ENCODE results near the gene CNKSR1.

DNA sequence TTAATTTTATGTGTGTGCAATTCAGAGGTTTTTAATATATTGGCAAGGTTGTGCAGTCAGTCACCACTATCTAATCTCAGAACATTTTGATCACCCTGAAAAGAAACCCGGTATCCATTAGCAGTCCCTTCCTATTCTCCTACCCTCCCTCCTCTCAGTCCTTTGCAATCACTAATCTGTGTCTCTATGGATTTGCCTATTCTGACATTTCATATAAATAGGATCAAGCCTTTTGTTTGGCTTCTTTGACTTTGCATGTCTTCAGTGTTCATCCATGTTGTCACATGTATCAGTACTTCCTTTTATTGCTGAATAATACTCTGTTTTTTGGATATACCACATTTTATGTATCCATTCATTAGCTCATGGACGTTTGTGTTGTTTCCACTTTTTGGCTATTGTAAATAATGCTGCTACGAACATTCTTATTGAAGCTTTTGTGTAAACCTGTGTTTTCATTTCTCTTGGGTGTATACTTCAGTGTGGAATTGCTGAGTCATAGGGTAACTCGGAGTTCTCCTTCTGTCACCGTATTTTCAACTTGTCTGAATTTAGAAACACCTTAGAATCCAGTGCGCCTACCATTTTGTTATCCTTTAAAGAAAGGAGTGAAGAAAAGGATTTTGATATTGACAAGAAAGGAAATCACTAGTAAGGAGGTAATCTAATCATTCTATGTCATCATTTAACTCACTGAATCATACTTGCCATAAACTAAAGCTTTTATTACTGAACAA is 60.1 kb downstream of the CNKSR1 start:
- TF ChIP-seq, protein P1, sequence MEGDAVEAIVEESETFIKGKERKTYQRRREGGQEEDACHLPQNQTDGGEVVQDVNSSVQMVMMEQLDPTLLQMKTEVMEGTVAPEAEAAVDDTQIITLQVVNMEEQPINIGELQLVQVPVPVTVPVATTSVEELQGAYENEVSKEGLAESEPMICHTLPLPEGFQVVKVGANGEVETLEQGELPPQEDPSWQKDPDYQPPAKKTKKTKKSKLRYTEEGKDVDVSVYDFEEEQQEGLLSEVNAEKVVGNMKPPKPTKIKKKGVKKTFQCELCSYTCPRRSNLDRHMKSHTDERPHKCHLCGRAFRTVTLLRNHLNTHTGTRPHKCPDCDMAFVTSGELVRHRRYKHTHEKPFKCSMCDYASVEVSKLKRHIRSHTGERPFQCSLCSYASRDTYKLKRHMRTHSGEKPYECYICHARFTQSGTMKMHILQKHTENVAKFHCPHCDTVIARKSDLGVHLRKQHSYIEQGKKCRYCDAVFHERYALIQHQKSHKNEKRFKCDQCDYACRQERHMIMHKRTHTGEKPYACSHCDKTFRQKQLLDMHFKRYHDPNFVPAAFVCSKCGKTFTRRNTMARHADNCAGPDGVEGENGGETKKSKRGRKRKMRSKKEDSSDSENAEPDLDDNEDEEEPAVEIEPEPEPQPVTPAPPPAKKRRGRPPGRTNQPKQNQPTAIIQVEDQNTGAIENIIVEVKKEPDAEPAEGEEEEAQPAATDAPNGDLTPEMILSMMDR (IDR thresholded peaks at IDR 0.05) = no peak
- TF ChIP-seq POLR2A (IDR thresholded peaks at IDR 0.05) = no peak

Data from lower leg skin (tissue), 3 donors.